IPS-11a (cell line): Measurements from ENCODE around the gene ACTR5.
"Not testable (repeated sequence)": the region's sequence is repeated elsewhere in the genome, so short reads cannot be mapped to it uniquely, and the experiment has no call there.

Experiments
- H3K4me3 ChIP-seq: one replicate; pipeline ENCODE4 v1.5.1; 2013; ENCODE audit warnings: low read depth, low read length, control low read depth

The ACTR5 gene

GRCh38 chr20:38764567-38765318, 16.5 kb downstream of the ACTR5 start:
- H3K4me3 ChIP-seq: no peak overlapping the region

DNA sequence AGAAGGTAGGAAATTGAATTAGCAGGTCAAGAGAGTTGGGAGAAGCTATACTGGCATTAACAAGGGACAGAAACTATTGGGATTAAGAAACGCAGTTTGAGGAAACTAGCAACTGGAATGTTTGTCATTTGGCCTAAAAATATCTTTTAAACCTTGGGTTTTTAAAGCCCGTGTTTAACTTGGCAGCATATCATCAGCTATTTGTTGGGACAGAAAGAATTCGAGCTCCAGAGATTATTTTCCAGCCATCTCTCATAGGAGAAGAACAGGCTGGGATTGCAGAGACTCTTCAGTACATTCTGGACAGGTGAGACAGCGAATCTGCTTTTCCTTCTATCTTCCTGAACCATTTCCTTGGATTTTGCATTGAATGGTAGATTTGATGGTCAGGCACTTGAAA, 17.8 kb downstream of the ACTR5 start:
- H3K4me3 ChIP-seq: no peak overlapping the region

- no peak overlapping the region for H3K4me3 ChIP-seq
These were observed 21.4 kb downstream of the ACTR5 start for GRCh38 chr20:38769376-38770295.

GRCh38 chr20:38770546-38770945, 22.3 kb downstream of the ACTR5 start:
- H3K4me3 ChIP-seq: no peak overlapping the region

DNA sequence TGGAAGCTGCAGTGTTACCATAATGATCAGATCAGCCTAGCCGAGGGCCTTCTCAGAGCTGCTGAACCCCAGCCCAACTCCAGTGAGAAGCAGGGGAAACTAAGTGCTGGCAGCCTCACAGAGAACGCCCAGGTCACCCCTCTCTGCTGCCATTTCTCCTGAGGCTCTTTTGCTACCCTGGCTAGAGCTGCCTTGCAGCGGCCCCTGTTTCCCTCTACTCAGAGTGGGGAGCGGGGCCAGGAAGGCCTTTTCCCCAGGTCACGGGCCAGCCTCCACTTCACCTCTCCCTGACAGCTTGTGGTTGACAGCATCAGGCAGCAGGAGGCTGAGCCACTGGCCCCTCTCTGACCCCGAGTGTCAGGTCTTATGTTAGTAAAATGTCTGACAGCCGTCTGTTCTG, 22.7 kb downstream of the ACTR5 start:
- H3K4me3 ChIP-seq: no peak overlapping the region

- H3K4me3 ChIP-seq: no peak overlapping the region
These were observed 23.4 kb downstream of the ACTR5 start for GRCh38 chr20:38771621-38772020.

GRCh38 chr20:38774167-38774566, 25.9 kb downstream of the ACTR5 start:
- H3K4me3 ChIP-seq: no peak overlapping the region

DNA sequence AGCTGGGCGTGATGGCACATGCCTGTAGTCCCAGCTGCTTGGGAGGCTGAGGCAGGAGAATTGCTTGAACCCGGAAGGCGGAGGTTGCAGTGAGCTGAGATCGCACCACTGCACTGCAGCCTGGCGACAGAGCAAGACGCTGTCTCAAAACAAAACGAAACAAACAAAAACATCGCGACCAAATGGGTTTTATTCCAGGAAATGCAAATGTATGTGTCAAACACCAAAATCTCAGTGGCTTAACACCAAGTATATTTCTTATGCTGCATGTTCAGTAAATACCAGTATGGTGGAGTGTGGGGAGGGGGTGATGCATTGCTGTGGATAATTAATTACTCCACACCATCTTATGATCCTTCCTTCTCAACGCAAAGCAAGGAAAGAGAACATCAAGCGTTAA, 28.1 kb downstream of the ACTR5 start:
- H3K4me3 ChIP-seq: no peak overlapping the region

DNA sequence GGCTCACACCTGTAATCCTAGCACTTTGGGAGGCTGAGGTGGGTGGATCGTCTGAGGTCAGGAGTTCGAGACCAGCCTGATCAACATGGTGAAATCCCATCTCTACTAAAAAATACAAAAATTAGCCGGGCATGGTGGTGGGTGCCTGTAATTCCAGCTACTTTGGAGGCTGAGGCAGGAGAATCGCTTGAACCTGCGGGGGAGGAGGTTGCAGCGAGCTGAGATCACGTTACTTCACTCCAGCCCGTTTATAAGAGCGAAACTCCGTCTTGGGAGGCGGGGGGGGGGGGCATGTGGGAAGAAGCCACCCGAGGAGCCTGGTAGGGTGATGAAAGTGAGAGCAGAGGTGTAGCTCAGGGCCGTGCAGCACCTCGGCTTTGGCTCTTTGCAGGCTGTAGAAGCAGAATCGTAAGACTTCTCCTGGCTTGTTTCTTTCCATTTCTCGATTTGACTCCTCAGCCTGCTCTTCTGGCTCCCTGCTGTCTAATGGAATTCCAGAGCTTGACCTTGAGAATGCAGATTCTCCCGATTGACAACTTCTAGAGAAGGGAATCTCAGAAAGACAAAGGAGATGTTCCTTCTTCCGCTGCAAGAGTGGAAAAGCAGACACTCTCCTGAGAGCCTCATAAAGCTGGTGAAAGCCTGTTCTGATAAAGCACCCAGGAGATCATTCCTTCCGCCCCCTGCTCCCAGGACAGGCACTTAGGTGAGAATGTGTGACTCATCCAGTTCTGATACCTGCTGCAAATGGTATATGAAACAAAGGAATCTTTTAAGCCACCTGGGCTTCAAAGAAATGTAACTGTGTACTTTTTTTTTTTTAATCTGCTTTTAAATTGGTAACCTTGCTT, 31.2 kb downstream of the ACTR5 start:
- H3K4me3 ChIP-seq: no peak overlapping the region

- no peak overlapping the region for H3K4me3 ChIP-seq
These were observed 34.0 kb downstream of the ACTR5 start for GRCh38 chr20:38782275-38782674.

DNA sequence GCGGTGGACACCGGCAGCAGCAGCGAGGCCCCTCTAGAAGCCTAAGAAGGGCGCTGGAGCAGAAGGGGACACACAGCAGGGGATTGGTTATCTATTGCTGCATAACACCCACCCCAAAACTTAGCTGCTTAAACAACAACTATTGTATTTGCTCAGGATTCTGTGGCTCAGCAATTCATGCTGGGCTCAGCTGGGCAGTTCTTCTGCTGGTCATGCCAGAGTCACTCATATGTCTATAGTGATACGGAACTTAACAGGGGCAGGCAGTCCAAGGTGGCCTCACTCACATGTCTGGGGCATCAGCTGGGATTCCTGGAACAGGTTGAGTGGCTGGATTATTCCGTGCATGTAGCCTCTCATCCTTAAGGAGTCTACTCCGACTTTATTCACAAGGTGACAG, 39.6 kb downstream of the ACTR5 start:
- H3K4me3 ChIP-seq: no peak overlapping the region

GRCh38 chr20:38789503-38790199, 41.4 kb downstream of the ACTR5 start:
- H3K4me3 ChIP-seq: no peak overlapping the region

GRCh38 chr20:38790200-38791053, 42.2 kb downstream of the ACTR5 start:
- H3K4me3 ChIP-seq: no peak overlapping the region

- no peak overlapping the region for H3K4me3 ChIP-seq
These were observed 43.0 kb downstream of the ACTR5 start for GRCh38 chr20:38791291-38791690.

DNA sequence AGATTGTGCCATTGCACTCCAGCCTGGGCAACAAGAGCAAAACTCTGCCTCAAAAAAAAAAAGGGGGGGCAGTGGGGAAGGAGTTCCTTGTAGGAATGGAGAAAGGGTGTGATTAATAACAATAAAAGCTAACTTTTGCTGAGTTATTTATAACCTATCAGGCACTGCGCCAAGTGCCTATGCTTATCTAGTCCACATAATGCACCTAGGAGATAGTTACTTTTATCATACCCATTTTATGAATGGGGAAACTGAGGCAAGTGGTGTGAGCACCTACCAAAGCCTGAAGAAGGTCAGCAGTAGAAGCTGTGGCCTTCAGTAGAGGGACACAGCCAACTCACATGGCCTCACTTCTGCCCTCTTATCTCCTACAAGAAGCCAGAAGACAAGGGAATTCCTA, 43.7 kb downstream of the ACTR5 start:
- no peak overlapping the region for H3K4me3 ChIP-seq

- H3K4me3 ChIP-seq: not testable (repeated sequence)
These were observed 45.8 kb downstream of the ACTR5 start for GRCh38 chr20:38794057-38794456.

DNA sequence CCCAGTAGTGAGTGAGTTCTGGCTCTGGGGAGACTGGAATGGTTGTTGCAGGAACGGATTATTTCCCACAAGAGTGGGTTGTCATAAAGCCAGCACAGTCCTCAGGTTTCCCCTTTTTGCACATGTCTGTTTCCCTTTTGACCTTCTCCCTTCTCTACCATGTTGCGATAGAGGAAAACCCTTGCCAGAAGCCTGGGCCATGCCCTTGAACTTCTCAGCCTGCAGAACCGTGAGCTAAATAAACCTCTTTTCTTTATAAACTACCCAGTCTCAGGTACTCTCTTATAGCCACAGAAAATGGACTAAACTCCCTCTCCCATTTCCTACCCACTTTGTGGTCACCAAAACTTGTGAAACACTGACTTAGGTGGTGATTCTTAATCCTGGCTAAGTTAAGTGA, 50.0 kb downstream of the ACTR5 start:
- H3K4me3 ChIP-seq: no peak overlapping the region

DNA sequence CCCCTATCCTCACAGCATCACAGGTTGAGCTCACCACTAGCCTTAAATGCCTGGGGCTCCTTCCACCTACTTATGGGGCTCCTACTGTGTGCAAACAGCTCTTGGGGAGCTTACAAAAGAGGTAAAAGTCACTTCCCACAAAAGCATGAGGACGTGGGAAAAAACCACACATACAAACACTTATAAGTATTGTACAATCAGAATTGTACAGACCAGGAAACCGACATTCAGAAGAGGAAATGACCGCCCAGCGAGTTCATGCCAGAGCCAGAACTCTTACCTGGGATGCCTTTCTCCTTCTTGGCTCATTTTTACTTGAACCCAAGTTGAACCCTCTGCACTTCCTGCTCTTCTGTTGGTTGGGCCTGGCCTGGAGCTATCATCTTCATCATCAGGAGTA, 50.9 kb downstream of the ACTR5 start:
- no peak overlapping the region for H3K4me3 ChIP-seq

GRCh38 chr20:38800882-38801281, 52.6 kb downstream of the ACTR5 start:
- H3K4me3 ChIP-seq: no peak overlapping the region

DNA sequence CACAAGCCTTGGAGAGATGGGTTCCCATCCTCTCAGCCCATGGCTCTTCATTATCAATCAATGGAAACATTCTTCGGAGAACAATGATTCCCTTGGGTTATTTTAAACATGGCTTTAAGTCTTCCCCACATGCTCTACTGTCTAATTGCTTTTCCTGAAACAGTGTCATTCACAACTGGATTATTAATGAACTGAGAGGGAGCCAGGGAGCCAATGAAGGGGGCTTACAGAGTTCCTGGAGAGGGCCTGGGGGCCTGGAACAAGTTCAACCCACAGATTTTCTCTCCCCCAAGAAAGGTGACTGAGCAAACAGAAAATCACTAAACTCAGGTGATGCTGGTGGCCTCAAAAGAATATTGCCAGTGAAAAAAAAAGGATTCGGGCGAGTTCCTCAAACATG, 56.0 kb downstream of the ACTR5 start:
- H3K4me3 ChIP-seq: no peak overlapping the region
